Panc1 (cell line): ENCODE results near the gene ONECUT3. TPM values are rescaled to one million over a fixed set of nuclear protein-coding genes. Genes with fewer than 3 reads are reported as not detected.

Source experiments
- ATAC-seq: fragments of 200-7000 bp; cut with Tn5 transposase; 2 replicates; pipeline ENCODE4 v1.9.1; 2020; ENCODE audit warnings: mild to moderate bottlenecking, moderate library complexity
- BruUV-seq: library from RNA; stranded (reverse); fragments of 400-500 nt; replicated peaks from 2 replicates; lab custom pipeline; 2021; lab: Mats Ljungman, UMichigan
- CTCF ChIA-PET: fragments of 300-600 bp; sonication (Branson Sonifier 250); formaldehyde crosslinking; loops from one replicate; lab custom pipeline; 2022; ENCODE audit warnings: antibody characterized with exemption; lab: Charles Lee
- POLR2A ChIA-PET: fragments of 300-600 bp; sonication (Branson Sonifier 250); formaldehyde crosslinking; loops from one replicate; lab custom pipeline; 2022; ENCODE audit warnings: antibody characterized with exemption; lab: Charles Lee
- DNase-seq: peaks from one replicate; pipeline ENCODE4 v3.0.0-alpha.2; 2010; ENCODE audit warnings: low read depth, low spot score
- H3K27ac ChIP-seq: 2 replicates; pipeline ENCODE4 v1.5.1; 2011; ENCODE audit warnings: mild to moderate bottlenecking, low read length, inconsistent platforms
- H3K27me3 ChIP-seq: fragments of 200-500 bp; sonication (Bioruptor generic); 2 replicates; pipeline ENCODE4 v1.6.0; 2014; ENCODE audit warnings: low read length, inconsistent platforms; ENCODE audit not compliant: control insufficient read depth, insufficient read depth
- H3K36me3 ChIP-seq: fragments of 200-500 bp; sonication (Bioruptor generic); 2 replicates; pipeline ENCODE4 v1.5.1; 2014; ENCODE audit warnings: inconsistent platforms, mild to moderate bottlenecking, low read length, moderate library complexity; ENCODE audit not compliant: control insufficient read depth, insufficient read depth
- H3K4me1 ChIP-seq: 2 replicates; pipeline ENCODE4 v1.5.1; 2011; ENCODE audit warnings: inconsistent platforms, mild to moderate bottlenecking, low read length, moderate library complexity; ENCODE audit not compliant: control insufficient read depth, insufficient read depth
- H3K4me3 ChIP-seq, 2 experiments: 2 replicates each; pipeline ENCODE4 v1.5.1; 2011 to 2012; ENCODE audit warnings: low read depth in 2 of 2, low read length in 2 of 2, mild to moderate bottlenecking in 2 of 2, inconsistent platforms in 1 of 2, moderate library complexity in 1 of 2
- H3K9me3 ChIP-seq: fragments of 200-500 bp; sonication (Bioruptor generic); 2 replicates; pipeline ENCODE4 v1.5.1; 2014; ENCODE audit warnings: low read depth, mild to moderate bottlenecking, inconsistent platforms, low read length, moderate library complexity; ENCODE audit not compliant: control insufficient read depth, insufficient read depth
- CTCF ChIP-seq: fragments of 450-650 bp; IDR thresholded peaks from 2 replicates; pipeline ENCODE4 v1.5.1; 2017; ENCODE audit warnings: mild to moderate bottlenecking
- POLR2AphosphoS5 ChIP-seq: IDR thresholded peaks from 2 replicates; pipeline ENCODE4 v1.6.1; 2012; ENCODE audit warnings: mild to moderate bottlenecking, low read depth, low read length, moderate library complexity
- REST ChIP-seq, 2 experiments: IDR thresholded peaks; 2 replicates each; pipeline ENCODE4 v1.6.1; 2011 to 2012; ENCODE audit warnings: low read depth in 2 of 2, control low read depth in 1 of 2, low read length in 1 of 2, mild to moderate bottlenecking in 1 of 2, moderate library complexity in 1 of 2; ENCODE audit not compliant: insufficient read depth in 1 of 2
- SIN3A ChIP-seq: IDR thresholded peaks from 2 replicates; pipeline ENCODE4 v1.6.1; 2012; ENCODE audit warnings: low read depth, mild to moderate bottlenecking, low read length, moderate library complexity, borderline replicate concordance; ENCODE audit not compliant: insufficient read depth
- TCF7L2 ChIP-seq: IDR thresholded peaks from 2 replicates; pipeline ENCODE4 v1.6.1; 2011; ENCODE audit warnings: mild to moderate bottlenecking, low read depth, low read length, inconsistent platforms
- in situ Hi-C: cut with HindIII; loops from 2 replicates; pipeline ENCODE4 v1.10.0; 2016; ENCODE audit warnings: low sequenced_read_pairs, low pct_unique_long_range_greater_than_20kb
- intact Hi-C: fragments of 100-400 bp; cut with micrococcal nuclease; formaldehyde crosslinking; loops from one replicate; pipeline ENCODE4 v1.10.0; 2022; ENCODE audit not compliant: unreplicated experiment
- total RNA-seq: library from RNA; stranded (reverse); gene quantifications from one replicate; pipeline ENCODE4 v1.2.1, GENCODE V29; 2021; ENCODE audit not compliant: unreplicated experiment

The ONECUT3 gene
- total RNA-seq, 1 experiment from 2014 or later = 16.5 TPM

- DNase-seq (no peak), ATAC-seq (no peak)
- Histone ChIP-seq H3K9me3 (no peaks in the 10 kb centered on the region), H3K4me1 (no peaks in the 10 kb centered on the region), H3K27ac (no peak overlapping the region), H3K4me3 (no peak overlapping the region), H3K27me3 (no peaks in the 10 kb centered on the region), H3K36me3 (no peaks in the 10 kb centered on the region)
- intact Hi-C loops (no loop called here), in situ Hi-C loops (no loop called here)
- BruUV-seq = no TSS peak
- CTCF ChIA-PET = no interaction called here
- TF ChIP-seq SIN3A (no peak), REST (IDR thresholded peaks at IDR 0.05; ENCODE audit: insufficient read depth in 1 of 2, low read depth in 2 of 2, low read length in 1 of 2) (no peak), TCF7L2 (no peak), POLR2AphosphoS5 (no peak), CTCF (no peak)
- POLR2A ChIA-PET = no interaction called here
Observed at GRCh38 chr19:1718420-1719291, 34.6 kb upstream of the ONECUT3 start.

- in situ Hi-C loops = no loop called here
- ATAC-seq = no peak
Observed at GRCh38 chr19:1719519-1719918, 33.8 kb upstream of the ONECUT3 start.

More at GRCh38 chr19:1719519-1719918, 33.8 kb upstream of the ONECUT3 start:
- TF ChIP-seq POLR2AphosphoS5 (no peak), REST (IDR thresholded peaks at IDR 0.05; ENCODE audit: insufficient read depth in 1 of 2, low read depth in 2 of 2, low read length in 1 of 2) (no peak), TCF7L2 (no peak)
- no peak overlapping the region for H3K27ac ChIP-seq
- intact Hi-C loops = no loop called here
- no peaks in the 10 kb centered on the region for H3K9me3 ChIP-seq
- ChIA-PET CTCF (interaction anchor here (0.5 kb wide), 1 partner anchor 47 kb away, joined by 4 read pairs; no protein-coding TSS in a partner anchor), POLR2A (no interaction called here)
- H3K36me3 ChIP-seq = no peaks in the 10 kb centered on the region
- H3K4me1 ChIP-seq = no peaks in the 10 kb centered on the region
- no peak overlapping the region for H3K4me3 ChIP-seq
- H3K27me3 ChIP-seq = no peaks in the 10 kb centered on the region
- DNase-seq = no peak
- BruUV-seq = no TSS peak
